Endothelial cell of umbilical vein (primary cell): ENCODE data around the gene PARD3B. TPM values are rescaled to one million over a fixed set of nuclear protein-coding genes. Genes with fewer than 3 reads are reported as not detected.

Experiments used
- BruUV-seq: library from RNA; stranded (reverse); fragments of 400-500 nt; replicated peaks from 2 replicates; lab custom pipeline; 2021; lab: Mats Ljungman, UMichigan
- CTCF ChIA-PET: fragments of 300-600, 350-600 bp; sonication (Branson Sonifier 250); formaldehyde crosslinking; loops from one replicate; lab custom pipeline; 2021; ENCODE audit warnings: antibody characterized with exemption, inconsistent platforms; lab: Charles Lee
- POLR2A ChIA-PET: fragments of 300-600, 350-600 bp; sonication (Branson Sonifier 250); formaldehyde crosslinking; loops from one replicate; lab custom pipeline; 2021; ENCODE audit warnings: antibody characterized with exemption, inconsistent platforms; lab: Charles Lee
- DNase-seq: peaks from one replicate; pipeline ENCODE4 v3.0.0-alpha.2; 2011; ENCODE audit warnings: low read depth, low spot score
- FAIRE-seq: peaks from 2 replicates; lab custom pipeline; 2011; peaks lifted over from hg19 to GRCh38; lab: Jason Lieb, UNC
- H2AFZ ChIP-seq: 2 replicates; pipeline ENCODE4 v1.6.0; 2012; ENCODE audit warnings: low read depth, low read length, control low read depth, inconsistent platforms
- H3K27ac ChIP-seq: 2 replicates; pipeline ENCODE4 v1.5.1; 2011; ENCODE audit warnings: low read depth, mild to moderate bottlenecking, control low read depth, low read length, moderate library complexity; ENCODE audit not compliant: insufficient read depth
- H3K27me3 ChIP-seq, 2 experiments: 2 replicates each; pipeline versions ENCODE4 v1.6.0 to v1.6.1; 2011; ENCODE audit warnings: low read length in 2 of 2, mixed read lengths in 1 of 2; ENCODE audit not compliant: control insufficient read depth in 2 of 2, insufficient read depth in 2 of 2
- H3K36me3 ChIP-seq, 2 experiments: 2 replicates in 1 of 2; 3 replicates in 1 of 2; pipeline ENCODE4 v1.5.1; 2011; ENCODE audit warnings: low read length in 2 of 2, mild to moderate bottlenecking in 1 of 2, moderate library complexity in 1 of 2; ENCODE audit not compliant: control insufficient read depth in 2 of 2, insufficient read depth in 2 of 2; ENCODE audit errors: extremely low read depth in 1 of 2
- H3K4me1 ChIP-seq: 3 replicates; pipeline ENCODE4 v1.5.1; 2011; ENCODE audit warnings: mild to moderate bottlenecking, low read length; ENCODE audit not compliant: control insufficient read depth, insufficient read depth; ENCODE audit errors: extremely low read depth
- H3K4me2 ChIP-seq: 2 replicates; pipeline ENCODE4 v1.6.1; 2011; ENCODE audit warnings: low read length, control low read depth, mixed read lengths; ENCODE audit not compliant: insufficient read depth
- H3K4me3 ChIP-seq, 3 experiments: fragments of 200-600 bp in 1 of 3; sonication (generic), shearing (Covaris generic) in 1 of 3; replicated peaks in 1 of 3; 2 replicates each; pipeline ENCODE4 v1.5.1; 2011 to 2016; ENCODE audit warnings: control low read depth in 3 of 3, low read length in 3 of 3, mild to moderate bottlenecking in 2 of 3, inconsistent platforms in 1 of 3, low read depth in 1 of 3, moderate library complexity in 1 of 3; ENCODE audit not compliant: insufficient read depth in 1 of 3
- H3K79me2 ChIP-seq: 2 replicates; pipeline ENCODE4 v1.6.0; 2012; ENCODE audit warnings: low read length, inconsistent platforms; ENCODE audit not compliant: control insufficient read depth, insufficient read depth
- H3K9ac ChIP-seq: replicated peaks from 2 replicates; pipeline ENCODE3; 2011; ENCODE audit warnings: low read length, control low read depth; ENCODE audit not compliant: insufficient read depth; ENCODE audit errors: extremely low read depth
- H3K9me1 ChIP-seq: replicated peaks from 3 replicates; pipeline ENCODE4 v1.6.0; 2011; ENCODE audit warnings: mild to moderate bottlenecking, low read length; ENCODE audit not compliant: control insufficient read depth, insufficient read depth; ENCODE audit errors: extremely low read depth
- H3K9me3 ChIP-seq: replicated peaks from 2 replicates; pipeline ENCODE4 v1.5.1; 2012; ENCODE audit warnings: low read length, inconsistent platforms; ENCODE audit not compliant: control insufficient read depth, insufficient read depth
- H4K20me1 ChIP-seq: replicated peaks from 2 replicates; pipeline ENCODE3; 2011; ENCODE audit warnings: mild to moderate bottlenecking, low read length; ENCODE audit not compliant: control insufficient read depth, insufficient read depth; ENCODE audit errors: extremely low read depth
- EZH2 ChIP-seq: IDR thresholded peaks from 2 replicates; pipeline ENCODE4 v1.6.1; 2012; ENCODE audit warnings: borderline replicate concordance, low read depth, mild to moderate bottlenecking, moderate library complexity, low read length, inconsistent platforms; ENCODE audit not compliant: severe bottlenecking
- FOS ChIP-seq: IDR thresholded peaks from 2 replicates; pipeline ENCODE4 v1.6.1; 2011; ENCODE audit warnings: mild to moderate bottlenecking, low read length, moderate library complexity, borderline replicate concordance; ENCODE audit not compliant: insufficient read depth
- GATA2 ChIP-seq: IDR thresholded peaks from 2 replicates; pipeline ENCODE4 v1.7.0; 2011; ENCODE audit warnings: low read depth, mild to moderate bottlenecking, moderate library complexity, mixed read lengths, low read length; ENCODE audit not compliant: insufficient read length, insufficient read depth
- JUN ChIP-seq: IDR thresholded peaks from 2 replicates; pipeline ENCODE4 v1.6.1; 2011; ENCODE audit warnings: borderline replicate concordance, low read depth; ENCODE audit not compliant: insufficient read length, insufficient read depth
- MYC ChIP-seq: IDR thresholded peaks from one replicate; pipeline ENCODE4 v1.6.1; 2011; ENCODE audit warnings: mild to moderate bottlenecking, low read depth, low read length
- POLR2A ChIP-seq: IDR thresholded peaks from 2 replicates; pipeline ENCODE4 v1.6.1; 2012; ENCODE audit warnings: low read depth, mild to moderate bottlenecking, control low read depth, low read length
- POLR2AphosphoS5 ChIP-seq: IDR thresholded peaks from 2 replicates; pipeline ENCODE4 v1.6.1; 2012; ENCODE audit warnings: low read depth, mild to moderate bottlenecking, control low read depth, low read length, moderate library complexity; ENCODE audit not compliant: insufficient read depth
- dilution Hi-C: fragments of 300-500 bp; cut with MboI; formaldehyde crosslinking; loops from one replicate; pipeline ENCODE4 v1.15.0; 2019; ENCODE audit warnings: low sequenced_read_pairs; ENCODE audit not compliant: extremely low pct_ligation_motif_present
- intact Hi-C: fragments of 100-400 bp; cut with micrococcal nuclease; formaldehyde crosslinking; loops from one replicate; pipeline ENCODE4 v1.10.0; 2022
- polyA plus RNA-seq, 4 experiments: library from polyadenylated mRNA; depleted of rRNA in 3 of 4; stranded (reverse) in 3 of 4; unstranded in 1 of 4; fragments of >200 nt; gene quantifications; 2 replicates each; pipeline versions ENCODE4 v1.2.1 to v1.2.3, GENCODE V29; 2011 to 2012; ENCODE audit warnings: missing spikeins in 1 of 4
- total RNA-seq: library from RNA; stranded (reverse); gene quantifications from 2 replicates; pipeline ENCODE4 v1.2.3, GENCODE V29; 2021
- TF ChIP-seq, protein P1 (sequence below): IDR thresholded peaks from 2 replicates; pipeline ENCODE4 v1.6.1; 2011; ENCODE audit not compliant: insufficient read depth, insufficient read length
- TF ChIP-seq, protein P2 (sequence below), 2 donors: IDR thresholded peaks; 1 replicate in 1 of 2; 2 replicates in 1 of 2; pipeline ENCODE4 v1.5.1; 2011; ENCODE audit warnings: low read length in 2 of 2, mild to moderate bottlenecking in 2 of 2, moderate library complexity in 2 of 2, control low read depth in 1 of 2, inconsistent platforms in 1 of 2, low read depth in 1 of 2; ENCODE audit not compliant: insufficient read depth in 1 of 2; ENCODE audit errors: extremely low read depth in 1 of 2

PARD3B gene
- total and polyA plus RNA-seq, 2 donors (not counting 3 experiments of a cell fraction or from before 2014, with no cell fraction given), result 2.2 to 30.9 TPM

- no peaks in the 10 kb centered on the region for H4K20me1 ChIP-seq
- no TSS peak for BruUV-seq
- no peak overlapping the region for H3K4me3 ChIP-seq
- H3K9me1 ChIP-seq, result no peaks in the 10 kb centered on the region
- H3K9me3 ChIP-seq, result no peaks in the 10 kb centered on the region
- CTCF ChIA-PET, result interaction anchor here (1.9 kb wide), 1 partner anchor 12 kb away, joined by 6 read pairs; no protein-coding TSS in a partner anchor
- no peaks in the 10 kb centered on the region for H3K27me3 ChIP-seq
- no peaks in the 10 kb centered on the region for H3K36me3 ChIP-seq
- intact Hi-C loops (no loop called here), dilution Hi-C loops (no loop called here)
- FAIRE-seq (no peak), DNase-seq (no peak)
- no peak overlapping the region for H3K9ac ChIP-seq
- H3K27ac ChIP-seq, result no peak overlapping the region
- H3K79me2 ChIP-seq, result no peaks in the 10 kb centered on the region
- no peaks in the 10 kb centered on the region for H3K4me1 ChIP-seq
- POLR2A ChIA-PET, result no interaction called here
- no peak overlapping the region for H3K4me2 ChIP-seq
- no peak overlapping the region for H2AFZ ChIP-seq
- TF ChIP-seq GATA2, result no peak
- TF ChIP-seq, protein P1, sequence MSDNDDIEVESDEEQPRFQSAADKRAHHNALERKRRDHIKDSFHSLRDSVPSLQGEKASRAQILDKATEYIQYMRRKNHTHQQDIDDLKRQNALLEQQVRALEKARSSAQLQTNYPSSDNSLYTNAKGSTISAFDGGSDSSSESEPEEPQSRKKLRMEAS, result no peak
Observed at GRCh38 chr2:205495819-205496218, 950.5 kb downstream of the PARD3B start.

- no peak overlapping the region for H3K9ac ChIP-seq
- H3K9me1 ChIP-seq, result no peaks in the 10 kb centered on the region
- no peak for FAIRE-seq
- POLR2A ChIA-PET, result interaction anchor here (0.7 kb wide), 1 partner anchor 577 kb away, joined by 5 read pairs; no protein-coding TSS in a partner anchor
- dilution Hi-C loops (no loop called here), intact Hi-C loops (no loop called here)
- no peaks in the 10 kb centered on the region for H3K27me3 ChIP-seq
- H3K4me3 ChIP-seq, result no peak overlapping the region
- DNase-seq, result no peak
- no peaks in the 10 kb centered on the region for H3K9me3 ChIP-seq
- no peaks in the 10 kb centered on the region for H3K36me3 ChIP-seq
- no TSS peak for BruUV-seq
- no peak overlapping the region for H2AFZ ChIP-seq
- no peak overlapping the region for H3K4me2 ChIP-seq
- CTCF ChIA-PET, result interaction anchor here (0.7 kb wide), 1 partner anchor 322 kb away, joined by 3 read pairs; no protein-coding TSS in a partner anchor
- H3K27ac ChIP-seq, result no peak overlapping the region
- no peaks in the 10 kb centered on the region for H3K4me1 ChIP-seq
- TF ChIP-seq GATA2 (no peak), MYC (no peak), FOS (no peak), POLR2A (no peak), EZH2 (no peak), POLR2AphosphoS5 (no peak), JUN (no peak)
- TF ChIP-seq, protein P2, sequence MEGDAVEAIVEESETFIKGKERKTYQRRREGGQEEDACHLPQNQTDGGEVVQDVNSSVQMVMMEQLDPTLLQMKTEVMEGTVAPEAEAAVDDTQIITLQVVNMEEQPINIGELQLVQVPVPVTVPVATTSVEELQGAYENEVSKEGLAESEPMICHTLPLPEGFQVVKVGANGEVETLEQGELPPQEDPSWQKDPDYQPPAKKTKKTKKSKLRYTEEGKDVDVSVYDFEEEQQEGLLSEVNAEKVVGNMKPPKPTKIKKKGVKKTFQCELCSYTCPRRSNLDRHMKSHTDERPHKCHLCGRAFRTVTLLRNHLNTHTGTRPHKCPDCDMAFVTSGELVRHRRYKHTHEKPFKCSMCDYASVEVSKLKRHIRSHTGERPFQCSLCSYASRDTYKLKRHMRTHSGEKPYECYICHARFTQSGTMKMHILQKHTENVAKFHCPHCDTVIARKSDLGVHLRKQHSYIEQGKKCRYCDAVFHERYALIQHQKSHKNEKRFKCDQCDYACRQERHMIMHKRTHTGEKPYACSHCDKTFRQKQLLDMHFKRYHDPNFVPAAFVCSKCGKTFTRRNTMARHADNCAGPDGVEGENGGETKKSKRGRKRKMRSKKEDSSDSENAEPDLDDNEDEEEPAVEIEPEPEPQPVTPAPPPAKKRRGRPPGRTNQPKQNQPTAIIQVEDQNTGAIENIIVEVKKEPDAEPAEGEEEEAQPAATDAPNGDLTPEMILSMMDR (IDR thresholded peaks at IDR 0.05; ENCODE audit: extremely low read depth in 1 of 2, insufficient read depth in 1 of 2, low read depth in 1 of 2, low read length in 2 of 2), result no peak
- TF ChIP-seq, protein P1, result no peak
- no peaks in the 10 kb centered on the region for H3K79me2 ChIP-seq
- H4K20me1 ChIP-seq, result no peaks in the 10 kb centered on the region
Observed at GRCh38 chr2:205496370-205496769, 951.1 kb downstream of the PARD3B start.
